Left forelimb (tissue), 1 donor: ENCODE results near the gene TPI1.
"Not testable (repeated sequence)": the region's sequence is repeated elsewhere in the genome, so short reads cannot be mapped to it uniquely, and the experiment has no call there.

Experiments used
- DNase-seq: peaks from one replicate; pipeline ENCODE4 v3.0.0-alpha.2; 2018; ENCODE audit warnings: low spot score

TPI1 gene

GRCh38 chr12:6869049-6870021 is 2.0 kb downstream of the TPI1 start:
- peak; percentile 81 for DNase-seq

DNA sequence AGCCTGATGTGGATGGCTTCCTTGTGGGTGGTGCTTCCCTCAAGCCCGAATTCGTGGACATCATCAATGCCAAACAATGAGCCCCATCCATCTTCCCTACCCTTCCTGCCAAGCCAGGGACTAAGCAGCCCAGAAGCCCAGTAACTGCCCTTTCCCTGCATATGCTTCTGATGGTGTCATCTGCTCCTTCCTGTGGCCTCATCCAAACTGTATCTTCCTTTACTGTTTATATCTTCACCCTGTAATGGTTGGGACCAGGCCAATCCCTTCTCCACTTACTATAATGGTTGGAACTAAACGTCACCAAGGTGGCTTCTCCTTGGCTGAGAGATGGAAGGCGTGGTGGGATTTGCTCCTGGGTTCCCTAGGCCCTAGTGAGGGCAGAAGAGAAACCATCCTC is 3.0 kb downstream of the TPI1 start:
- DNase-seq: not testable (repeated sequence)

DNA sequence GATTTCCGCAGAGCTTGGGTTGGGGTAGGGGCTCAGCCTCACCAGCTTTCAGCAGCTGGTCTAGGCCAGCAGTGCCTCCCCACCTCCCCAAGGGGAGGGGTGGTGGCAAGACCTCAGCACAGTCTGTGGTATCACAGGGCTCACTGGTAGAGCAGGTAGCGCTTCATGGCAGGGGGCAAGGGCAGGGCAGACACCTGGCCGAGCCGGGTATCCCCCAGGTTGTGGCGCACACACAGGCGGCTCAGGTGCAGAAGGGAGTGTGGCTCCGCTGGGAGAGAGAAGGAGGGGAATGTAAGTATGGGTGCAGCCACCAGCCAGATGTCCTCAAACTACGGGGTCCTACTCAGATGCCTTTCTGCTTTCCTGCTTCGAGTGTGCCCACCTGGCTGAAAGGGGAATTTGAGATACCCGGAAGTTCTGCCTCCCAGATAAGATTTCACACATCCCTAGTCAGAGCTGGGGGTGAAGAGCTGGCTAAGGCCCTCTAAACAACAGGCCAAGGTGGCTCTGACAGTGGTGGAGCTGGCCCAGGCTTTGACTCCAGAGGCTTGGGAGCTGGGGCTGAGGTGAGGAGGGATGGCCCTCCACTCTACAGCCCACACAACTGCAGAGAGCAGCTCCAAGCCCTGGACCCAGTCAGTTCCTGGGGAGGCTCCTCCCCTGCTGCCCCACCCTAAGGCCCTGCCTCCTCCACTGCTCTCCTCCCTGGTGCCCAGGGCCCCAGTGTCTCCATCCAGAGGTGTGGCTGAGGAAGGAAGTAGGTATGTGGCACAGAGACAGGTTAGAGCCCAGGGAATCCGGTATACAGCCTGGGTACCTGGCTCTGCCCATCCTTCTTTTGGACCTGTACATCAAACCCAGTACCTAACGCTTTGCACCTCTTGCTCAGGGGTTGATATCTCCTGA is 4.0 kb downstream of the TPI1 start:
- no peak for DNase-seq

- DNase-seq: peak; percentile 88
These were observed 5.0 kb downstream of the TPI1 start for GRCh38 chr12:6872073-6873048.

DNA sequence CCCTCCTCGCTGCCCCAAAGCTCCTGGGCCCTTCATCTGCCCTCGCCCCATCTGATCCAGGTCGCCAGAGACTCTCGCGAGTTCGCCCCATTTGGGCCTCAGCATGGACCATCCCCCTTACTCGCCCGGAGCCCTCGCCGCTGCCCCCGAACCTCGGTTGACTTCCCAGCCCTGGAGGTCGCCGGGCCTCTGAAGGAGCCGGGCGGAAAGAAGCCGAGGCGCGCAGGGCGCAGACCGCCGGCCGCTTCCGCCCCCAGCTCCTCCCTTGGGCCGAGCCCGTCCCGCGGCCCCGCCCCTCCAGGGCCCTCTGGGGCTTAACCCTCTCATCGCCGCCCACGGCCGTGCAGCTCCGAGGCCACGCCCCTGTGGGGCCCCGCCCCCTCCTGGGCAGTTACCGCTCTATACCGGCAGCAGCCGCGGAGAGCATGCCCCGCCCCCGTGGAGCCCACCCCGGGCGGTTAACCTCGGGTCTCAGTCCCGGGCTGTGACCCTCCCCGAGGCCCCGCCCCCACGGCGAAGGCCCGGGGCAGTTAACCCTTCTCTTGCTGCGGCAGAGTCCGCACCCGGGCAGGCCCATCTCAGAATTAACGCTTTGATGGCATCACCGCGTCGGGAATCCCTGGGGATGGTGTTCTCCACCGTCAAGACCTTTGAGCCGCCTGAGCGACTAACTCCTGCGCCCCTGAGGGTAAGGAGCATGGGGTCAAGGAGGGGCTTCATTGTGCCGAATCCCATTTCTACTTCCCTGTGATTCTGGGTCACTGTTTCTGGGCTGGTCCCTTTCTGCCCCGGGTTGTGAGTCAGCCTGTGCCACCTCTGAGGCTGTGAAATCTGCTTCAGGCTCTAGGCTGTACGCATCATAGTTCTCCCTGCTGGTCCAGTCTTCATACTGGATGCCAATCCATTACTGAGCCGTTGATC is 6.0 kb downstream of the TPI1 start, which contains the start of gene SPSB2:
SPSB2 (minus strand) TSS at position 210 of the 921 bp plus-strand sequence. CDS start 402 bp downstream, outside the sequence.
- peak; percentile 98 for DNase-seq

DNA sequence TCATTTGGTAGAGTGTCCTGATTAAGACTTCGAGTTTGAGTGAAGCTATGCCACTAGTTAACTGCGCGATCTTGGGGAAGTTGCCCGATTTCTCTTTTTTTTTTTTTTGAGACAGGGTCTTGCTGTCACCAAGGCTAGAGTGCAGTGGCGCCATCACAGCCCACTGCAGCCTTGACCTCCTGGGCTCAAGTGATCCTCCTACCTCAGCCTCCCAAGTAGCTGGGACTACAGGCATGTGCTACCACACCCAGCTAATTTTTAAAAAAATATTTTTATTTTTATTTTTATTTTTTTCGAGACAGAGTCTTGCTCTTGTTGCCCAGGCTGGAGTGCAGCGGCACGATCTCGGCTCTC is 6.7 kb downstream of the TPI1 start:
- DNase-seq: not testable (repeated sequence)

DNA sequence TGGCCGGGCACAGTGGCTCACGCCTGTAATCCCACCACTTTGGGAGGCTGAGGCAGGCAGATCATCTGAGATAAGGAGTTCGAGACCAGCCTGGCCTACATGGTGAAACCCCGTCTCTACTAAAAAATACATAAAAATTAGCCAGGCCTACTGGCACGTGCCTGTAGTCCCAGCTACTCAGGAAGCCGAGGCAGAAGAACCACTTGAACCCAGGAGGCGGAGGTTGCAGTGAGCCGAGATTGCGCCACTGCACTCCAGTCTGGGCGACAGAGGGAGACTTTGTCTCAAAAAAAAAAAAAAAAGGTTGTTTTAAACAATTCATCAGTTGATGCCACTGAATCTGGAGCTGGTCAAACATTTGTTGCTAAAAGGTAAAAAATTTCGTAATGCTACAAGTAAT is 12.5 kb downstream of the TPI1 start:
- DNase-seq: not testable (repeated sequence)

DNA sequence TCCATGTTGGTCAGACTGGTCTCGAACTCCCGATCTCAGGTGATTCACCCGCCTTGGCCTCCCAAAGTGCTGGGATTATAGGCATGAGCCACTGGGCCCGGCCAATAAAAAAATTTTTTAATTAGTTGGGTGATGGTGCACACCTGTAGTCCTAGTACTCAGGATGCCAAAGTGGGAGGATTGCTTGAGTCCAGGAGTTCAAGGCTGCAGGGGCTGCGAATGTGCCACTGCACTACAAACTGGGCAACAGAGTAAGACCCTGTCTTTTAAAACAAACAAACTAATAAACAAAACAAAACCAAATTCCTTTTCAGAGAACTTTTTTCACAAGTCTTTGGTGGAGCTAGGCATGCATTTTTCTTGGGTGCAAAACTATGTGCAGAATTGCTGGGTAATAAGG is 15.9 kb downstream of the TPI1 start:
- DNase-seq: no peak

DNA sequence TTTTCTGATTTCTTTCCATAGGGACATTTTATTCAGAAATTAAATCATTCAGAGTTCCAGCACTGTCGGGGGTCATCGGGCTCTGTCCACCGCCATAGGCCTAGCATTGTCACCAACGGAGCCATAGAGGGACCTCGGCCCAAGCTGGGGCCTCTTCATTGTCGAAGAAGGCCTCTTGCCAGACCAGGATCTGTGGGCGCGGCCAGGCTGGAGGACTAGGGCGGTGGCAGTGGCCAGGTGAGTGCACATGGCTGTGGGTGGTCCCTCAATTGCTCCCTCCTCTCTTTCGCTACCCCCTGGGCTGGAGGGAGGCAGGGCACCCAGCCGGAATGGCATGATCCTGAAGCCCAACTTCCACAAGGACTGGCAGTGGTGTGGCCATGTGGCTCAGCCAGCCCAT is 16.4 kb downstream of the TPI1 start:
- no peak for DNase-seq

DNA sequence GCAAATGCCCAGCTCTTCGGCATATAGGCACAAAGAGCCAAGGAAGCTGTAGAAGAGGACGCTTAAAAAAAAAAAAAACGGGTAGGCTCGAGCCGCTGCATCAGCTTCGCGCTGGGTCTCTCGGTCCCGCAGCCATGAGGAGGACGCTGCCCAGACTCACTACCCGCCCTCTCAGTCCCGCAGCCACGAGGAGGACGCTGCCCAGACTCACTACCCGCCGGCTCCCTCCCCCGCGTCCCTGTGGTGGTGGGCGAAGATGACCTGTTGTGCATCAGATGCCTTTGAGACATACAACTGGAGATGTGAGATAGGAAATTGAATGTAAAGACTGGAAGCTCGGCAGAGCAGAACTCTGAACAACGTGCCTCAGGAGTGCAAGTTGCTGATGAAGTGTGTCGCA is 17.2 kb downstream of the TPI1 start:
- DNase-seq: no peak

GRCh38 chr12:6886206-6886999 is 19.1 kb downstream of the TPI1 start:
- not testable (repeated sequence) for DNase-seq

DNA sequence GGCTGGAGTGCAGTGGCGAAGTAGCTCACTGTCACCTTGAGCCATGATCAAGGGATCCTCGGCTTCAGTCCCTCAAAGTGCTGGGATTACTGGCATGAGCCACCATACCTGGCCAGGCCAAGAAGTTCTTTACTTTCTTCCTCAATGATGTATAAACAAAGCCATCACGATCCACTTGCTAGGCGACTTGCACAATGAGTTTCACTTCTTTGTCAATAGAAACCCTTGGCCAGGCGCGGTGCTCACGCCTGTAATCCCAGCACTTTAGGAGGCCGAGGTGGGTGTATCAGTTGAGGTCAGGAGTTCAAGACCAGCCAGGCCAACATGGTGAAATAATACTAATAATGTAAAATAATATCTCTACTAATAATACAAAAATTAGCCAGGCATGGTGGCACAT is 20.1 kb downstream of the TPI1 start:
- DNase-seq: no peak

- DNase-seq: no peak
These were observed 21.0 kb downstream of the TPI1 start for GRCh38 chr12:6888360-6888759.

GRCh38 chr12:6888794-6889193 is 21.5 kb downstream of the TPI1 start:
- not testable (repeated sequence) for DNase-seq

GRCh38 chr12:6889775-6890573 is 22.6 kb downstream of the TPI1 start:
- DNase-seq: not testable (repeated sequence)

DNA sequence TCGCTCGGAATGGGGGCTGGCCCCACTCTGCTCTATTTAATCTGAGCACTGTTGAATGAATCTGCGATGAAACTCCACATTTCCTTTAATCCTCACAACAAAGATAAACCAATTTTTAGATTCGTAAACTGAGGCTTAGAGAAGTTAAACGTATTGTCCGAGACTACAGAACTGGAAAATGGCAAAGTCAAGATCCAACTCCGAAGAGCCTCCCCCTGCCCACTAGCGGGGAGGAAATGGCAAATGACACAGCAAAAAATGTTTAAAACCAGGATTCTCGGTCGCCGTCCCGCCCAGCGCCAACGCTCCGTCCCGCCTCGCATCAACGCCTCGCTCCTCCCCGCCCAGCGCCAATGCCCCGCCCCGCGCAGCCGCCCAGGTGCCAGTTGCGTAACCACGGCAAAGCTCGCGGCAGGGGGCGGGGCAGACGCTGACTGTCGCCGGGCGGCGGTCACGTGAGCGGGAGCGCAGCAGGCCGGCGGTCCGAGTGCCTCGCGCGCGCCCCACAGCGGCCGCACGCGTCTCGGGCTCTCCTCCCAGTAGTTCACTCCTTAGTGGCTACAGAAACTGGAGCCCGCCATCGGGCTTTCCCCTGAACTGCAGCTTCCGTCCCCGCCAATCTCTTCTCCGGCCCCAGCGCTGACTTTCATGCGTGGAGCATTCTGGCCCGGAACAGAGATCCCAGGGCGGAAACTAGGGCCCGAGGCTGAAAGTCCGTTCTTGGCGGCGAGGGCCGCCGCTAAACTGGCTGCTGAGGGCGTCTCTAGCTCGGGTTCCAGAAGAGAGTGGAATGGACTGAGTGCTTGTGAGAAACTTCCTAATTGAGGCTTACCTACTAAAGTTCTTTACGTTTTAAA is 23.7 kb downstream of the TPI1 start:
- peak; percentile 100 for DNase-seq

- no peak for DNase-seq
These were observed 24.3 kb downstream of the TPI1 start for GRCh38 chr12:6891646-6892001.

- not testable (repeated sequence) for DNase-seq
These were observed 25.4 kb downstream of the TPI1 start for GRCh38 chr12:6892683-6893082.
